Mesendoderm (in vitro differentiated cells): ENCODE measurements around the gene GORASP2.
A peak's percentile ranks its signal among the peaks of the same experiment; 100 is the strongest.

Source experiments
- DNase-seq: peaks from one replicate; pipeline ENCODE4 v3.0.0; 2013
- H2AK5ac ChIP-seq: 2 replicates; pipeline ENCODE4 v1.6.1; 2013; ENCODE audit warnings: low read length, inconsistent platforms
- H2BK120ac ChIP-seq: 2 replicates; pipeline ENCODE4 v1.6.1; 2013; ENCODE audit warnings: low read depth, mild to moderate bottlenecking, low read length, moderate library complexity, mixed read lengths
- H2BK15ac ChIP-seq: replicated peaks from 2 replicates; pipeline ENCODE4 v1.6.1; 2013; ENCODE audit warnings: low read depth, mild to moderate bottlenecking, moderate library complexity
- H2BK5ac ChIP-seq: 2 replicates; pipeline ENCODE4 v1.6.1; 2013; ENCODE audit warnings: low read length, inconsistent platforms
- H3K18ac ChIP-seq: 2 replicates; pipeline ENCODE4 v1.6.1; 2013; ENCODE audit warnings: mild to moderate bottlenecking, low read length, mixed read lengths
- H3K23ac ChIP-seq: one replicate; pipeline ENCODE4 v1.6.1; 2013; ENCODE audit warnings: low read length
- H3K27ac ChIP-seq: 2 replicates; pipeline ENCODE4 v1.5.1; 2013; ENCODE audit warnings: low read depth, mild to moderate bottlenecking, inconsistent platforms, low read length, moderate library complexity
- H3K27me3 ChIP-seq: 2 replicates; pipeline ENCODE4 v1.6.1; 2013; ENCODE audit warnings: low read length, control low read depth, mild to moderate bottlenecking, inconsistent platforms; ENCODE audit not compliant: insufficient read depth, poor library complexity
- H3K36me3 ChIP-seq: 2 replicates; pipeline ENCODE4 v1.6.1; 2013; ENCODE audit warnings: low read length, inconsistent platforms; ENCODE audit not compliant: control insufficient read depth, insufficient read depth
- H3K4ac ChIP-seq: one replicate; pipeline ENCODE4 v1.6.1; 2013; ENCODE audit warnings: low read depth, mild to moderate bottlenecking, low read length, moderate library complexity
- H3K4me1 ChIP-seq: 2 replicates; pipeline ENCODE4 v1.6.1; 2013; ENCODE audit warnings: low read depth, low read length, inconsistent platforms; ENCODE audit not compliant: control insufficient read depth
- H3K4me2 ChIP-seq: 2 replicates; pipeline ENCODE4 v1.6.1; 2013; ENCODE audit warnings: low read length
- H3K4me3 ChIP-seq: 2 replicates; pipeline ENCODE4 v1.5.1; 2013; ENCODE audit warnings: mild to moderate bottlenecking, low read length
- H3K56ac ChIP-seq: one replicate; pipeline ENCODE4 v1.6.1; 2013; ENCODE audit warnings: low read length
- H3K79me1 ChIP-seq: 2 replicates; pipeline ENCODE4 v1.6.1; 2013; ENCODE audit warnings: low read length, inconsistent platforms
- H3K79me2 ChIP-seq: 2 replicates; pipeline ENCODE4 v1.6.1; 2013; ENCODE audit warnings: mild to moderate bottlenecking, low read length; ENCODE audit not compliant: control insufficient read depth, insufficient read depth
- H3K9ac ChIP-seq: 2 replicates; pipeline ENCODE4 v1.6.1; 2013; ENCODE audit warnings: low read length, inconsistent platforms
- H4K5ac ChIP-seq: one replicate; pipeline ENCODE4 v1.6.1; 2013; ENCODE audit warnings: low read length
- H4K8ac ChIP-seq: one replicate; pipeline ENCODE4 v1.6.1; 2013; ENCODE audit warnings: low read depth, mild to moderate bottlenecking, control low read depth, low read length, moderate library complexity
- WGBS: extraction: QIAGEN DNeasy Blood & Tissue Kit; methylation state at CpG from one replicate; pipeline ENCODE4 v1.1.7; 2013; ENCODE audit warnings: low lambda C conversion rate, missing lambda C conversion rate; ENCODE audit not compliant: insufficient coverage; ENCODE audit errors: extremely low coverage; 5-methylcytosine and 5-hydroxymethylcytosine counted together

GORASP2 gene

DNA sequence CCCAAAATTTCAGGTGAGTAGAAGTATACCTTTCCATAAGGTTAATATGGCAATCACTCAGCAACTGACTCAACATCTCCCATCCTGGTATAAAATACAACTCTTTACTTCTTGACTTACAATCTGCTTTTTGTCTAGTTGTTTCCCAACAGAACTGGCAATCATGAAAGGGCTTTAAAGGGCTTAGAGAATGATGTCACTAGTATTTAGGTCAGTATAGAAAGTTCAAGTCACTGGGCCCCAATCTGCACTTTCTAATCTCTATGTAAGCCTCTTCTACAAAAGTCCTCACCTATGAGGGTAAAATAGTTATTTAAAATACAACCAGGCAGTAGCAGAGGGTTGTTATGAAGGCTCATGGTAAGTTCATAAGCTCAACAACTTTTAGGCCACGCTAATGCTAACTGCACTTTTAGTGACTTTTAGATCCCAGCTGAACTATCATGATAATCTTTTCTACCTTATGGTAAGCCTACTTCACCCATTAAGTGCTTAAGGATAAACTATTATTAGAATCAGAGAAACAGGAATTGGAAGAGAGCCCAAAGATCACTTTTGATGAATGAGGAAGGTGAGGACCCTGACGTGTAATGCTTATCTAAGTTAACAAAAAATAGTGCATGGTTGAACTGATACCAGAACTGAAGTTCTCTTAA is 79.6 kb downstream of the GORASP2 start:
- Histone ChIP-seq H3K79me1 (no peaks in the 10 kb centered on the region), H3K79me2 (no peaks in the 10 kb centered on the region), H3K18ac (no peak overlapping the region), H3K4me3 (no peak overlapping the region), H3K4ac (no peak overlapping the region), H3K27me3 (no peaks in the 10 kb centered on the region), H3K4me2 (no peak overlapping the region), H3K27ac (no peak overlapping the region), H2BK5ac (no peak overlapping the region), H3K36me3 (peaks cover 4% of the 10 kb centered on the region), H2AK5ac (no peak overlapping the region), H4K8ac (no peak overlapping the region), H2BK120ac (no peak overlapping the region), H3K23ac (no peak overlapping the region), H2BK15ac (no peak overlapping the region), H3K4me1 (peaks cover 6% of the 10 kb centered on the region), H4K5ac (no peak overlapping the region), H3K56ac (no peak overlapping the region), H3K9ac (no peak overlapping the region)
- no peak for DNase-seq
- no CpG with 5 or more reads among the region's 2 CpGs for whole genome bisulfite sequencing

DNA sequence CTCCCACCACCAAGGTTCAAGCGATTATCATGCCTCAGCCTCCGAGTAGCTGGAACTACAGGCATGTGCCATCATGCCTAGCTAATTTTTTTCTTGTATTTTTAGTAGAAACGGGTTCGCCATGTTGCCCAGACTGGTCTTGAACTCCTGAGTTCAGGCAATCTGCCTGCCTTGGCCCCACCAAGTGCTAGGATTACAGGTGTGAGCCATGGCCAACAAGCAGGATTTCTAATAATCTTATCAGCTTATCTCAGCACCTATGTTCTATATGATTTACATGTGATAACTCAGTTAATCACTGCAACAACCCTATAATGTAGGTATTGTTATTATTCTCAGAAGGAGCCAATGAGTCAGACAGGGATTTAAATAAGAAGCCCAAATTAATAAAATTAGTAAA is 80.3 kb downstream of the GORASP2 start:
- H3K27me3 ChIP-seq: no peaks in the 10 kb centered on the region
- H2BK15ac ChIP-seq: no peak overlapping the region
- H3K4me3 ChIP-seq: no peak overlapping the region
- peaks cover 6% of the 10 kb centered on the region for H3K4me1 ChIP-seq
- H3K36me3 ChIP-seq: peaks cover 3% of the 10 kb centered on the region
- WGBS: no CpG with 5 or more reads among the region's 4 CpGs
- H3K18ac ChIP-seq: no peak overlapping the region
- H2BK5ac ChIP-seq: no peak overlapping the region
- H4K8ac ChIP-seq: no peak overlapping the region
- H4K5ac ChIP-seq: no peak overlapping the region
- no peaks in the 10 kb centered on the region for H3K79me1 ChIP-seq
- H3K56ac ChIP-seq: no peak overlapping the region
- no peak overlapping the region for H2BK120ac ChIP-seq
- H3K23ac ChIP-seq: no peak overlapping the region
- peak; percentile 58 for DNase-seq
- H2AK5ac ChIP-seq: no peak overlapping the region
- H3K79me2 ChIP-seq: no peaks in the 10 kb centered on the region
- H3K9ac ChIP-seq: no peak overlapping the region
- no peak overlapping the region for H3K4ac ChIP-seq
- no peak overlapping the region for H3K4me2 ChIP-seq
- H3K27ac ChIP-seq: no peak overlapping the region

DNA sequence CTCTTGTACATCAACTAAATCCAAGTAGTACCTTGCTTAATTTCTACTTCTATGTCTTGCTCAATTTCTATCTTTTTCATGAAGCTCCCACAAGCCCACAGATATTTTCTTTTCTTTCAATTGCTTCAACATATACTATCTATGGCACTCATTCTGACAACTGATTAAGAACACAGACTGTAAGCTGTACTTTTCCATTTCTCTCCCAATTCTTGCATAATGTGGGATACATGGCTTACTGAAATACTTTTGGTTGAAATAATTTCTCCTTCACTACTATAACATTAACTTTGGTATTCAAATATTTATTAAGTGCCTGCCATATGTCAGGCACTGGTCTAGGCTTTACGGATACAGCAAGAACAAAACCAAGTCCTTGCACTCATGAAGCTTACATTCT is 84.8 kb downstream of the GORASP2 start:
- Histone ChIP-seq H4K5ac (no peak overlapping the region), H2BK15ac (no peak overlapping the region), H3K36me3 (no peaks in the 10 kb centered on the region), H3K4me2 (no peak overlapping the region), H3K4me3 (no peak overlapping the region), H3K56ac (no peak overlapping the region), H3K4me1 (peaks cover 6% of the 10 kb centered on the region), H3K9ac (no peak overlapping the region), H3K27me3 (no peaks in the 10 kb centered on the region), H3K18ac (no peak overlapping the region), H4K8ac (no peak overlapping the region), H3K79me1 (peaks cover 2% of the 10 kb centered on the region), H3K27ac (no peak overlapping the region), H2BK5ac (no peak overlapping the region), H2AK5ac (no peak overlapping the region), H3K23ac (no peak overlapping the region), H2BK120ac (no peak overlapping the region), H3K4ac (no peak overlapping the region), H3K79me2 (no peaks in the 10 kb centered on the region)
- no CpG with 5 or more reads among the region's 1 CpG for WGBS
- no peak for DNase-seq

GRCh38 chr2:171016125-171016524 is 87.1 kb downstream of the GORASP2 start:
- no peak overlapping the region for H3K4me3 ChIP-seq
- no peak overlapping the region for H2BK5ac ChIP-seq
- no peak overlapping the region for H3K4ac ChIP-seq
- H2AK5ac ChIP-seq: no peak overlapping the region
- no peak overlapping the region for H3K18ac ChIP-seq
- no CpG with 5 or more reads among the region's 9 CpGs for WGBS
- H3K79me1 ChIP-seq: peaks cover 2% of the 10 kb centered on the region
- no peak overlapping the region for H4K5ac ChIP-seq
- no peak overlapping the region for H3K23ac ChIP-seq
- H2BK15ac ChIP-seq: no peak overlapping the region
- no peak for DNase-seq
- no peak overlapping the region for H4K8ac ChIP-seq
- H3K9ac ChIP-seq: no peak overlapping the region
- H3K36me3 ChIP-seq: no peaks in the 10 kb centered on the region
- no peak overlapping the region for H3K27ac ChIP-seq
- H3K27me3 ChIP-seq: no peaks in the 10 kb centered on the region
- H2BK120ac ChIP-seq: no peak overlapping the region
- no peak overlapping the region for H3K56ac ChIP-seq
- no peaks in the 10 kb centered on the region for H3K79me2 ChIP-seq
- H3K4me2 ChIP-seq: no peak overlapping the region
- H3K4me1 ChIP-seq: no peaks in the 10 kb centered on the region
